Panc1 (cell line): ENCODE measurements around the gene KIF23. TPM values are rescaled to one million over a fixed set of nuclear protein-coding genes. Genes with fewer than 3 reads are reported as not detected.

ENCODE experiments used
- ATAC-seq: fragments of 200-7000 bp; cut with Tn5 transposase; 2 replicates; pipeline ENCODE4 v1.9.1; 2020; ENCODE audit warnings: mild to moderate bottlenecking, moderate library complexity
- BruUV-seq: library from RNA; stranded (reverse); fragments of 400-500 nt; replicated peaks from 2 replicates; lab custom pipeline; 2021; lab: Mats Ljungman, UMichigan
- CTCF ChIA-PET: fragments of 300-600 bp; sonication (Branson Sonifier 250); formaldehyde crosslinking; loops from one replicate; lab custom pipeline; 2022; ENCODE audit warnings: antibody characterized with exemption; lab: Charles Lee
- POLR2A ChIA-PET: fragments of 300-600 bp; sonication (Branson Sonifier 250); formaldehyde crosslinking; loops from one replicate; lab custom pipeline; 2022; ENCODE audit warnings: antibody characterized with exemption; lab: Charles Lee
- DNase-seq: peaks from one replicate; pipeline ENCODE4 v3.0.0-alpha.2; 2010; ENCODE audit warnings: low read depth, low spot score
- H3K27ac ChIP-seq: 2 replicates; pipeline ENCODE4 v1.5.1; 2011; ENCODE audit warnings: mild to moderate bottlenecking, low read length, inconsistent platforms
- H3K27me3 ChIP-seq: fragments of 200-500 bp; sonication (Bioruptor generic); 2 replicates; pipeline ENCODE4 v1.6.0; 2014; ENCODE audit warnings: low read length, inconsistent platforms; ENCODE audit not compliant: control insufficient read depth, insufficient read depth
- H3K36me3 ChIP-seq: fragments of 200-500 bp; sonication (Bioruptor generic); 2 replicates; pipeline ENCODE4 v1.5.1; 2014; ENCODE audit warnings: inconsistent platforms, mild to moderate bottlenecking, low read length, moderate library complexity; ENCODE audit not compliant: control insufficient read depth, insufficient read depth
- H3K4me1 ChIP-seq: 2 replicates; pipeline ENCODE4 v1.5.1; 2011; ENCODE audit warnings: inconsistent platforms, mild to moderate bottlenecking, low read length, moderate library complexity; ENCODE audit not compliant: control insufficient read depth, insufficient read depth
- H3K4me3 ChIP-seq, 2 experiments: 2 replicates each; pipeline ENCODE4 v1.5.1; 2011 to 2012; ENCODE audit warnings: low read depth in 2 of 2, low read length in 2 of 2, mild to moderate bottlenecking in 2 of 2, inconsistent platforms in 1 of 2, moderate library complexity in 1 of 2
- H3K9me3 ChIP-seq: fragments of 200-500 bp; sonication (Bioruptor generic); 2 replicates; pipeline ENCODE4 v1.5.1; 2014; ENCODE audit warnings: low read depth, mild to moderate bottlenecking, inconsistent platforms, low read length, moderate library complexity; ENCODE audit not compliant: control insufficient read depth, insufficient read depth
- POLR2AphosphoS5 ChIP-seq: IDR thresholded peaks from 2 replicates; pipeline ENCODE4 v1.6.1; 2012; ENCODE audit warnings: mild to moderate bottlenecking, low read depth, low read length, moderate library complexity
- SIN3A ChIP-seq: IDR thresholded peaks from 2 replicates; pipeline ENCODE4 v1.6.1; 2012; ENCODE audit warnings: low read depth, mild to moderate bottlenecking, low read length, moderate library complexity, borderline replicate concordance; ENCODE audit not compliant: insufficient read depth
- TCF7L2 ChIP-seq: IDR thresholded peaks from 2 replicates; pipeline ENCODE4 v1.6.1; 2011; ENCODE audit warnings: mild to moderate bottlenecking, low read depth, low read length, inconsistent platforms
- in situ Hi-C: cut with HindIII; loops from 2 replicates; pipeline ENCODE4 v1.10.0; 2016; ENCODE audit warnings: low sequenced_read_pairs, low pct_unique_long_range_greater_than_20kb
- intact Hi-C: fragments of 100-400 bp; cut with micrococcal nuclease; formaldehyde crosslinking; loops from one replicate; pipeline ENCODE4 v1.10.0; 2022; ENCODE audit not compliant: unreplicated experiment
- total RNA-seq: library from RNA; stranded (reverse); gene quantifications from one replicate; pipeline ENCODE4 v1.2.1, GENCODE V29; 2021; ENCODE audit not compliant: unreplicated experiment
- TF ChIP-seq, protein P1 (sequence below), 2 experiments: IDR thresholded peaks; 2 replicates each; pipeline ENCODE4 v1.6.1; 2011 to 2012; ENCODE audit warnings: low read depth in 2 of 2, control low read depth in 1 of 2, low read length in 1 of 2, mild to moderate bottlenecking in 1 of 2, moderate library complexity in 1 of 2; ENCODE audit not compliant: insufficient read depth in 1 of 2
- TF ChIP-seq, protein P2 (sequence below): fragments of 450-650 bp; IDR thresholded peaks from 2 replicates; pipeline ENCODE4 v1.5.1; 2017; ENCODE audit warnings: mild to moderate bottlenecking

KIF23 gene
- total RNA-seq, 1 experiment from 2014 or later = 82.5 TPM

DNA sequence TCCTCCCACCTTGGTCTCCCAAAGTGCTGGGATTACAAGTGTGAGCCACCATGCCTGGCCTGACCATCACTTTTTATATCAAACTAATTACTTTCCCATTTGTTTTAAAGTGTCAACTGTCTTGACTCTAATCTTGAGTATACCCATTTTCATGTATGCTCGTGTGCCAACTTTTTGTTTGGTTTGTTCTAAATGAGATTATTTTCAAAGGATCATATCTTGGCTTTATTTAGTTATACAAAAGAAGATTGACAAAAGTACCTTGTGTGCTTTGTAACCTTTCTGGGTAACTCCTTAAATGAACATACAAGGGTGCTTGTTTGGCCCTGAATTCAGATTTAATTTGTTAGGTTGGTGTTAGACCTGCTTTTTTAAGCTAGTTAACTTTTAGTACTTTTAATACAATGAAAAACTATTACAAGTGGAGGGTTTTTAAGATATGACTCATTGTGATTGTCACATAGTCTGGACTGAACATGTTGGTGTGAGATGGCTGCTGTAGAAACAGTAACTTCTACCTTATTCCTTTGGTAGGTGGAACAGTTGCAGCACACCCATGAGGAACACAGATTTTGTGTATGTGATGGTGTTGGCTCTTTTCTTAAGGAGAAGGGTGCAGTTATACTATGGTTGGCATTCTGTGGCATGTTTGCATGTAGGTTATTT is 10.7 kb downstream of the KIF23 start:
- Histone ChIP-seq H3K4me3 (no peak overlapping the region), H3K4me1 (no peaks in the 10 kb centered on the region), H3K27ac (no peak overlapping the region), H3K9me3 (no peaks in the 10 kb centered on the region), H3K36me3 (peaks cover 58% of the 10 kb centered on the region), H3K27me3 (no peaks in the 10 kb centered on the region)
- POLR2A ChIA-PET = no interaction called here
- DNase-seq = no peak
- CTCF ChIA-PET = no interaction called here
- intact Hi-C loops (no loop called here), in situ Hi-C loops (no loop called here)
- ATAC-seq = no peak
- no peak for TF ChIP-seq POLR2AphosphoS5
- TF ChIP-seq SIN3A = no peak
- TF ChIP-seq, protein P1, sequence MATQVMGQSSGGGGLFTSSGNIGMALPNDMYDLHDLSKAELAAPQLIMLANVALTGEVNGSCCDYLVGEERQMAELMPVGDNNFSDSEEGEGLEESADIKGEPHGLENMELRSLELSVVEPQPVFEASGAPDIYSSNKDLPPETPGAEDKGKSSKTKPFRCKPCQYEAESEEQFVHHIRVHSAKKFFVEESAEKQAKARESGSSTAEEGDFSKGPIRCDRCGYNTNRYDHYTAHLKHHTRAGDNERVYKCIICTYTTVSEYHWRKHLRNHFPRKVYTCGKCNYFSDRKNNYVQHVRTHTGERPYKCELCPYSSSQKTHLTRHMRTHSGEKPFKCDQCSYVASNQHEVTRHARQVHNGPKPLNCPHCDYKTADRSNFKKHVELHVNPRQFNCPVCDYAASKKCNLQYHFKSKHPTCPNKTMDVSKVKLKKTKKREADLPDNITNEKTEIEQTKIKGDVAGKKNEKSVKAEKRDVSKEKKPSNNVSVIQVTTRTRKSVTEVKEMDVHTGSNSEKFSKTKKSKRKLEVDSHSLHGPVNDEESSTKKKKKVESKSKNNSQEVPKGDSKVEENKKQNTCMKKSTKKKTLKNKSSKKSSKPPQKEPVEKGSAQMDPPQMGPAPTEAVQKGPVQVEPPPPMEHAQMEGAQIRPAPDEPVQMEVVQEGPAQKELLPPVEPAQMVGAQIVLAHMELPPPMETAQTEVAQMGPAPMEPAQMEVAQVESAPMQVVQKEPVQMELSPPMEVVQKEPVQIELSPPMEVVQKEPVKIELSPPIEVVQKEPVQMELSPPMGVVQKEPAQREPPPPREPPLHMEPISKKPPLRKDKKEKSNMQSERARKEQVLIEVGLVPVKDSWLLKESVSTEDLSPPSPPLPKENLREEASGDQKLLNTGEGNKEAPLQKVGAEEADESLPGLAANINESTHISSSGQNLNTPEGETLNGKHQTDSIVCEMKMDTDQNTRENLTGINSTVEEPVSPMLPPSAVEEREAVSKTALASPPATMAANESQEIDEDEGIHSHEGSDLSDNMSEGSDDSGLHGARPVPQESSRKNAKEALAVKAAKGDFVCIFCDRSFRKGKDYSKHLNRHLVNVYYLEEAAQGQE (IDR thresholded peaks at IDR 0.05; ENCODE audit: insufficient read depth in 1 of 2, low read depth in 2 of 2, low read length in 1 of 2) = no peak
- TF ChIP-seq TCF7L2 = no peak
- no TSS peak for BruUV-seq

DNA sequence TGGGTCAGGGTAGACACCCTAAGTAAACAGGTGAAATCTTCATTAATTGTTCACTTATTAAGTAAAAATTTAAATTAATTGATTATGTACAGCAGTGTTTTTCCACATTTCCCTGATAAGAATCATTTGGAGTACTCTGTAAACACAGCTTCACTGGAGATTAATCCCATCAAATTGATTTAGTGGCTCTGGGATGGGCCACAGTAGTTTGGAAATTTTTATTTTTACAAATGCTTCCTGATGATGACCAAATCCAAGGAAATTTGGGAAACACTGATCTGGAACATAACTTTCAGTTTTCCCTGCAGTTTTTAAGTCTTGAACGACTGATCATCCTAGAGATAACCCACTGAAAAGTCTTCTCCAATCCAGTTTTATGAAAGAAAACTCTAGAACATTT is 19.7 kb downstream of the KIF23 start:
- no peak for DNase-seq
- Histone ChIP-seq H3K4me1 (no peaks in the 10 kb centered on the region), H3K4me3 (no peak overlapping the region), H3K9me3 (no peaks in the 10 kb centered on the region), H3K27ac (no peak overlapping the region), H3K36me3 (peaks cover 48% of the 10 kb centered on the region), H3K27me3 (no peaks in the 10 kb centered on the region)
- no TSS peak for BruUV-seq
- TF ChIP-seq POLR2AphosphoS5 = no peak
- intact Hi-C loops (no loop called here), in situ Hi-C loops (no loop called here)
- CTCF ChIA-PET = no interaction called here
- POLR2A ChIA-PET = no interaction called here
- ATAC-seq = no peak

DNA sequence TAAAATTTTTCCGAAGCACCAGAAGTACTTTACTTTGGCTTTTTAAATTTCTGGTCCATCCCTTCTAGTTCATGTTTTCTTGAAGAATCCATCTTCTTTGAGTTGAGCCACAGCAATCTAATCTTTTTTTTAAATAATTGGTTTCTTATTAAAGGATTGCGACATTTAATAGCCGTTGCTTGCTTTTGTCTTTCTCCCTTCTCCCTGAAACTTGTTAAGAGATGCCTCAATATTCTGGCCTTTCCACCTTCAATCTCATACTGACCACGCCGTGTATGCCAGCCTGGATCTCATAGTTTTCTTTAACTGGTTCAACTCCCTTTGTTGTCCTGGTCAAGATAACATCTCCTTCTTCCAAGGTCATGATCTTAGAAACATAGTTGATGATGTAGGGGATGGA is 20.1 kb downstream of the KIF23 start:
- CTCF ChIA-PET = no interaction called here
- TF ChIP-seq SIN3A = no peak
- TF ChIP-seq, protein P2, sequence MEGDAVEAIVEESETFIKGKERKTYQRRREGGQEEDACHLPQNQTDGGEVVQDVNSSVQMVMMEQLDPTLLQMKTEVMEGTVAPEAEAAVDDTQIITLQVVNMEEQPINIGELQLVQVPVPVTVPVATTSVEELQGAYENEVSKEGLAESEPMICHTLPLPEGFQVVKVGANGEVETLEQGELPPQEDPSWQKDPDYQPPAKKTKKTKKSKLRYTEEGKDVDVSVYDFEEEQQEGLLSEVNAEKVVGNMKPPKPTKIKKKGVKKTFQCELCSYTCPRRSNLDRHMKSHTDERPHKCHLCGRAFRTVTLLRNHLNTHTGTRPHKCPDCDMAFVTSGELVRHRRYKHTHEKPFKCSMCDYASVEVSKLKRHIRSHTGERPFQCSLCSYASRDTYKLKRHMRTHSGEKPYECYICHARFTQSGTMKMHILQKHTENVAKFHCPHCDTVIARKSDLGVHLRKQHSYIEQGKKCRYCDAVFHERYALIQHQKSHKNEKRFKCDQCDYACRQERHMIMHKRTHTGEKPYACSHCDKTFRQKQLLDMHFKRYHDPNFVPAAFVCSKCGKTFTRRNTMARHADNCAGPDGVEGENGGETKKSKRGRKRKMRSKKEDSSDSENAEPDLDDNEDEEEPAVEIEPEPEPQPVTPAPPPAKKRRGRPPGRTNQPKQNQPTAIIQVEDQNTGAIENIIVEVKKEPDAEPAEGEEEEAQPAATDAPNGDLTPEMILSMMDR = no peak
- TF ChIP-seq, protein P1 (IDR thresholded peaks at IDR 0.05; ENCODE audit: insufficient read depth in 1 of 2, low read depth in 2 of 2, low read length in 1 of 2) = no peak
- no peak for TF ChIP-seq TCF7L2
- no peak for TF ChIP-seq POLR2AphosphoS5
- DNase-seq = no peak
- H3K27me3 ChIP-seq = no peaks in the 10 kb centered on the region
- POLR2A ChIA-PET = no interaction called here
- BruUV-seq = no TSS peak
- no peak overlapping the region for H3K27ac ChIP-seq
- ATAC-seq = no peak
- in situ Hi-C loops (no loop called here), intact Hi-C loops (no loop called here)
- no peaks in the 10 kb centered on the region for H3K4me1 ChIP-seq
- peaks cover 52% of the 10 kb centered on the region for H3K36me3 ChIP-seq
- H3K9me3 ChIP-seq = no peaks in the 10 kb centered on the region
- no peak overlapping the region for H3K4me3 ChIP-seq
